GM12878 (cell line): ENCODE measurements around the gene MTNR1A. TPM values are rescaled to one million over a fixed set of nuclear protein-coding genes. Genes with fewer than 3 reads are reported as not detected.

Source experiments
- CHD4 ChIP-seq: fragments of 200-600 bp; sonication (generic); IDR thresholded peaks from 2 replicates; pipeline ENCODE4 v1.6.1; 2016; ENCODE audit warnings: mild to moderate bottlenecking
- KDM1A ChIP-seq: fragments of 200-600 bp; sonication (generic); IDR thresholded peaks from 2 replicates; pipeline ENCODE4 v1.6.1; 2016; ENCODE audit warnings: borderline replicate concordance
- SUPT20H ChIP-seq: IDR thresholded peaks from 2 replicates; pipeline ENCODE4 v1.6.1; 2011; ENCODE audit warnings: low read depth, mild to moderate bottlenecking, low read length, moderate library complexity, borderline replicate concordance; ENCODE audit not compliant: control insufficient read depth
- SUZ12 ChIP-seq: fragments of 200-600 bp; sonication (generic); IDR thresholded peaks from one replicate; pipeline ENCODE4 v1.6.1; 2018; ENCODE audit warnings: antibody characterized with exemption, mild to moderate bottlenecking; ENCODE audit not compliant: unreplicated experiment
- polyA plus RNA-seq, 11 experiments: library from polyadenylated mRNA; depleted of rRNA in 4 of 11; unstranded in 6 of 11; stranded (reverse) in 5 of 11; fragments of >200 nt; fragmentation: Nextera tagmentation in 4 of 11; fragmentation: Illumina TruSeq in 1 of 11; extraction: Ambion mirVana in 4 of 11; extraction: Trizol in 1 of 11; gene quantifications; 1 replicate in 1 of 11; 2 replicates in 10 of 11; pipeline versions ENCODE4 v1.2.1 to v1.2.3, GENCODE V29; 2011 to 2016; ENCODE audit warnings: inconsistent platforms in 2 of 11, missing spikeins in 2 of 11, low read depth in 1 of 11
- total RNA-seq, 4 experiments: library from RNA; depleted of rRNA in 3 of 4; stranded (reverse); fragments of >200 nt in 3 of 4; fragmentation: Illumina TruSeq in 1 of 4; extraction: Trizol in 1 of 4; gene quantifications; 2 replicates each; pipeline versions ENCODE4 v1.2.1 to v1.2.3, GENCODE V29; 2013 to 2021
- TF ChIP-seq, protein P1 (sequence below): IDR thresholded peaks from 2 replicates; pipeline ENCODE4 v1.6.1; 2012; ENCODE audit warnings: mild to moderate bottlenecking, low read depth, low read length
- TF ChIP-seq, protein P2 (sequence below): fragments of 450-650 bp; conservative IDR thresholded peaks from 2 replicates; pipeline ENCODE4 v1.6.1; 2017; ENCODE audit warnings: mild to moderate bottlenecking, moderate library complexity
- TF ChIP-seq, protein P3 (sequence below): fragments of 450-650 bp; IDR thresholded peaks from 2 replicates; pipeline ENCODE4 v1.6.1; 2018; ENCODE audit warnings: borderline replicate concordance, mild to moderate bottlenecking; ENCODE audit not compliant: partially characterized antibody

MTNR1A gene
- total and polyA plus RNA-seq, 10 of the 15 experiments (the other 5 are each of a cell fraction or from before 2014, with no cell fraction given): 0.14 TPM; not detected in 9

DNA sequence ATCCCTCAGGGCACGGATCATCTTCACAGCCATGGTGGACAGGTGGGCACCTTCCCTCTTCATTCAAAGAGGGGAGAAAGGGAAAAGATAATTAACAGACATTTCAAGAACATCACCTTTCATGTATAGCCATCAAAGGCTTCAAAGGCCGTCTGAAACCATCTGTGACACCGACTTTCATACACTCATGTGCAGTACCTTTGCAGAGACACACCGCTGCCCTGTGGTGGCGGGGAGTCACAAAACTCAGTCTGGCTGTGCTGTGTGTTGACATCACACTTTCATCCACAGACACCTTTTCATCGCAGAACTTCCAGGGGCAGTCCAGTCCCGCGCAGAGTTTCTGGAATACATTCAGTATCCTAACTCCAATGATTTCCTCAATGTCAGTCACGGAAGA lies 47.6 kb upstream of the MTNR1A start (continued):
- TF ChIP-seq, protein P1, sequence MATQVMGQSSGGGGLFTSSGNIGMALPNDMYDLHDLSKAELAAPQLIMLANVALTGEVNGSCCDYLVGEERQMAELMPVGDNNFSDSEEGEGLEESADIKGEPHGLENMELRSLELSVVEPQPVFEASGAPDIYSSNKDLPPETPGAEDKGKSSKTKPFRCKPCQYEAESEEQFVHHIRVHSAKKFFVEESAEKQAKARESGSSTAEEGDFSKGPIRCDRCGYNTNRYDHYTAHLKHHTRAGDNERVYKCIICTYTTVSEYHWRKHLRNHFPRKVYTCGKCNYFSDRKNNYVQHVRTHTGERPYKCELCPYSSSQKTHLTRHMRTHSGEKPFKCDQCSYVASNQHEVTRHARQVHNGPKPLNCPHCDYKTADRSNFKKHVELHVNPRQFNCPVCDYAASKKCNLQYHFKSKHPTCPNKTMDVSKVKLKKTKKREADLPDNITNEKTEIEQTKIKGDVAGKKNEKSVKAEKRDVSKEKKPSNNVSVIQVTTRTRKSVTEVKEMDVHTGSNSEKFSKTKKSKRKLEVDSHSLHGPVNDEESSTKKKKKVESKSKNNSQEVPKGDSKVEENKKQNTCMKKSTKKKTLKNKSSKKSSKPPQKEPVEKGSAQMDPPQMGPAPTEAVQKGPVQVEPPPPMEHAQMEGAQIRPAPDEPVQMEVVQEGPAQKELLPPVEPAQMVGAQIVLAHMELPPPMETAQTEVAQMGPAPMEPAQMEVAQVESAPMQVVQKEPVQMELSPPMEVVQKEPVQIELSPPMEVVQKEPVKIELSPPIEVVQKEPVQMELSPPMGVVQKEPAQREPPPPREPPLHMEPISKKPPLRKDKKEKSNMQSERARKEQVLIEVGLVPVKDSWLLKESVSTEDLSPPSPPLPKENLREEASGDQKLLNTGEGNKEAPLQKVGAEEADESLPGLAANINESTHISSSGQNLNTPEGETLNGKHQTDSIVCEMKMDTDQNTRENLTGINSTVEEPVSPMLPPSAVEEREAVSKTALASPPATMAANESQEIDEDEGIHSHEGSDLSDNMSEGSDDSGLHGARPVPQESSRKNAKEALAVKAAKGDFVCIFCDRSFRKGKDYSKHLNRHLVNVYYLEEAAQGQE: no peak
- TF ChIP-seq, protein P2, sequence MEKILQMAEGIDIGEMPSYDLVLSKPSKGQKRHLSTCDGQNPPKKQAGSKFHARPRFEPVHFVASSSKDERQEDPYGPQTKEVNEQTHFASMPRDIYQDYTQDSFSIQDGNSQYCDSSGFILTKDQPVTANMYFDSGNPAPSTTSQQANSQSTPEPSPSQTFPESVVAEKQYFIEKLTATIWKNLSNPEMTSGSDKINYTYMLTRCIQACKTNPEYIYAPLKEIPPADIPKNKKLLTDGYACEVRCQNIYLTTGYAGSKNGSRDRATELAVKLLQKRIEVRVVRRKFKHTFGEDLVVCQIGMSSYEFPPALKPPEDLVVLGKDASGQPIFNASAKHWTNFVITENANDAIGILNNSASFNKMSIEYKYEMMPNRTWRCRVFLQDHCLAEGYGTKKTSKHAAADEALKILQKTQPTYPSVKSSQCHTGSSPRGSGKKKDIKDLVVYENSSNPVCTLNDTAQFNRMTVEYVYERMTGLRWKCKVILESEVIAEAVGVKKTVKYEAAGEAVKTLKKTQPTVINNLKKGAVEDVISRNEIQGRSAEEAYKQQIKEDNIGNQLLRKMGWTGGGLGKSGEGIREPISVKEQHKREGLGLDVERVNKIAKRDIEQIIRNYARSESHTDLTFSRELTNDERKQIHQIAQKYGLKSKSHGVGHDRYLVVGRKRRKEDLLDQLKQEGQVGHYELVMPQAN: no peak
- TF ChIP-seq SUZ12 (no peak), CHD4 (no peak), SUPT20H (no peak), KDM1A (no peak)
- TF ChIP-seq, protein P3, sequence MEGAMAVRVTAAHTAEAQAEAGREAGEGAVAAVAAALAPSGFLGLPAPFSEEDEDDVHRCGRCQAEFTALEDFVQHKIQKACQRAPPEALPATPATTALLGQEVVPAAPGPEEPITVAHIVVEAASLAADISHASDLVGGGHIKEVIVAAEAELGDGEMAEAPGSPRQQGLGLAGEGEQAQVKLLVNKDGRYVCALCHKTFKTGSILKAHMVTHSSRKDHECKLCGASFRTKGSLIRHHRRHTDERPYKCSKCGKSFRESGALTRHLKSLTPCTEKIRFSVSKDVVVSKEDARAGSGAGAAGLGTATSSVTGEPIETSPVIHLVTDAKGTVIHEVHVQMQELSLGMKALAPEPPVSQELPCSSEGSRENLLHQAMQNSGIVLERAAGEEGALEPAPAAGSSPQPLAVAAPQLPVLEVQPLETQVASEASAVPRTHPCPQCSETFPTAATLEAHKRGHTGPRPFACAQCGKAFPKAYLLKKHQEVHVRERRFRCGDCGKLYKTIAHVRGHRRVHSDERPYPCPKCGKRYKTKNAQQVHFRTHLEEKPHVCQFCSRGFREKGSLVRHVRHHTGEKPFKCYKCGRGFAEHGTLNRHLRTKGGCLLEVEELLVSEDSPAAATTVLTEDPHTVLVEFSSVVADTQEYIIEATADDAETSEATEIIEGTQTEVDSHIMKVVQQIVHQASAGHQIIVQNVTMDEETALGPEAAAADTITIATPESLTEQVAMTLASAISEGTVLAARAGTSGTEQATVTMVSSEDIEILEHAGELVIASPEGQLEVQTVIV: no peak
